Measurements from ENCODE around the gene ARHGAP8. TPM values are rescaled to one million over a fixed set of nuclear protein-coding genes. Genes with fewer than 3 reads are reported as not detected.

The ARHGAP8 gene
- total and polyA plus RNA-seq, 2 donors (not counting 1 experiment from before 2014, with no cell fraction given): 0.37 TPM; not detected in 1

- Mint-ChIP-seq H3K27me3 (no peaks in the 10 kb centered on the region), H3K27ac (no peak overlapping the region), H3K4me3 (no peak overlapping the region), H3K9me3 (ENCODE audit: insufficient read depth) (no peaks in the 10 kb centered on the region), H3K4me1 (peaks cover 10% of the 10 kb centered on the region)
- Histone ChIP-seq H3K36me3 (replicated peaks in 1 of 2; ENCODE audit: control extremely low read depth in 1 of 2, control insufficient read depth in 1 of 2, extremely low read depth in 1 of 2, insufficient read depth in 2 of 2, low read length in 1 of 2) (peaks cover 0 to 12% of the 10 kb centered on the region in 2 experiments), H3K9me3 (ENCODE audit: control extremely low read depth in 1 of 3, control insufficient read depth in 2 of 3, insufficient read depth in 1 of 3, low read length in 2 of 3) (no peaks in the 10 kb centered on the region), H3K4me3 (ENCODE audit: control extremely low read depth in 1 of 5, extremely low read depth in 1 of 5, insufficient read depth in 1 of 5, low read depth in 2 of 5, low read length in 4 of 5) (no peak overlapping the region), H4K20me1 (ENCODE audit: control insufficient read depth, insufficient read depth, low read length, poor library complexity, severe bottlenecking) (no peaks in the 10 kb centered on the region), H3K27me3 (replicated peaks in 1 of 4; ENCODE audit: control extremely low read depth in 1 of 4, control insufficient read depth in 3 of 4, insufficient read depth in 4 of 4, low read length in 3 of 4) (no peaks in the 10 kb centered on the region), H2AFZ (ENCODE audit: insufficient read depth, low read depth, low read length, poor library complexity, severe bottlenecking) (no peak overlapping the region), H3K4me1 (ENCODE audit: control insufficient read depth in 2 of 2, insufficient read depth in 2 of 2, low read length in 2 of 2) (peaks cover 0 to 8% of the 10 kb centered on the region in 2 donors), H3K27ac (ENCODE audit: low read length in 2 of 2) (no peak overlapping the region), H3K4me2 (replicated peaks; ENCODE audit: low read depth, low read length, poor library complexity, severe bottlenecking) (no peak overlapping the region), H3K79me2 (ENCODE audit: control insufficient read depth, insufficient read depth, low read length) (peaks cover 3% of the 10 kb centered on the region), H3K9ac (ENCODE audit: low read length) (no peak overlapping the region)
- ATAC-seq (ENCODE audit: low read depth) (no peak), DNase-seq (no peak)
- no peak for TF ChIP-seq CTCF (IDR thresholded peaks at IDR 0.05)
- TF ChIP-seq EZH2 (IDR thresholded peaks at IDR 0.05; ENCODE audit: borderline replicate concordance, insufficient read depth, low read depth, low read length, poor library complexity, severe bottlenecking): no peak
- ChIA-PET POLR2A (no interaction called here), CTCF (interaction anchor here (0.7 kb wide), 1 partner anchor 22 kb away, joined by 5 read pairs; the partner anchor contains the start of gene PRR5)
- intact Hi-C loops (cut with micrococcal nuclease): no loop called here
- 100% methylated on average over 2 of the region's 6 CpGs for WGBS (ENCODE audit: insufficient coverage)
Observed at GRCh38 chr22:44724416-44724815, 28.0 kb upstream of the ARHGAP8 start.

DNA sequence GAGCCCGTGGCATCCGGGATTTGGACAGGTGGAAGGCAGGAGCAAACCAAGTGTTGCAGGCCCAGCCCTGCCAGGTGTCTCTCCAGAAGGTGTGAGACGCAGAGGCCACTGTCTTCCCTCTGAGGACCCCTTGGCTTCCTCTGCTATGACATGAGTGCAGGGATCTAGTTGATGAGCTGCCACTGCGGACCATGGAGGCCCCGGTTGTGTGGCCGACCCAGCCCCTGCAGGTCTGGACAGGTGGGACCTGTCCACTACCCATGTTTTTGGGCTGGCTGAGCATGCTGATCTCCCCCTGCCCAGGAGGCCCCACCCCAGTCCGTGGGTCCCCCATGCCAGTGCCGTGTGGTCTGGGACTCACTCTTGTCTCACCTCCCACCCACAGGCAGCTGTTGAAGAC lies 27.5 kb upstream of the ARHGAP8 start:
- DNase-seq (no peak), ATAC-seq (ENCODE audit: low read depth) (no peak)
- CTCF ChIA-PET: interaction anchor here (0.7 kb wide), 1 partner anchor 23 kb away, joined by 5 read pairs; the partner anchor contains the start of gene PRR5
- Histone ChIP-seq H3K4me2 (replicated peaks; ENCODE audit: low read depth, low read length, poor library complexity, severe bottlenecking) (no peak overlapping the region), H3K36me3 (replicated peaks in 1 of 2; ENCODE audit: control extremely low read depth in 1 of 2, control insufficient read depth in 1 of 2, extremely low read depth in 1 of 2, insufficient read depth in 2 of 2, low read length in 1 of 2) (peaks cover 0 to 12% of the 10 kb centered on the region in 2 experiments), H3K9ac (ENCODE audit: low read length) (no peak overlapping the region), H2AFZ (ENCODE audit: insufficient read depth, low read depth, low read length, poor library complexity, severe bottlenecking) (no peak overlapping the region), H3K27ac (ENCODE audit: low read length in 2 of 2) (no peak overlapping the region), H4K20me1 (ENCODE audit: control insufficient read depth, insufficient read depth, low read length, poor library complexity, severe bottlenecking) (no peaks in the 10 kb centered on the region), H3K4me1 (ENCODE audit: control insufficient read depth in 2 of 2, insufficient read depth in 2 of 2, low read length in 2 of 2) (peaks cover 0 to 12% of the 10 kb centered on the region in 2 donors), H3K9me3 (ENCODE audit: control extremely low read depth in 1 of 3, control insufficient read depth in 2 of 3, insufficient read depth in 1 of 3, low read length in 2 of 3) (no peaks in the 10 kb centered on the region), H3K79me2 (ENCODE audit: control insufficient read depth, insufficient read depth, low read length) (peaks cover 3% of the 10 kb centered on the region), H3K4me3 (ENCODE audit: control extremely low read depth in 1 of 5, extremely low read depth in 1 of 5, insufficient read depth in 1 of 5, low read depth in 2 of 5, low read length in 4 of 5) (no peak overlapping the region), H3K27me3 (replicated peaks in 1 of 4; ENCODE audit: control extremely low read depth in 1 of 4, control insufficient read depth in 3 of 4, insufficient read depth in 4 of 4, low read length in 3 of 4) (no peaks in the 10 kb centered on the region)
- no peaks in the 10 kb centered on the region for H3K27me3 Mint-ChIP-seq
- no peaks in the 10 kb centered on the region for H3K9me3 Mint-ChIP-seq (ENCODE audit: insufficient read depth)
- no peak for TF ChIP-seq EZH2 (IDR thresholded peaks at IDR 0.05; ENCODE audit: borderline replicate concordance, insufficient read depth, low read depth, low read length, poor library complexity, severe bottlenecking)
- no peak for TF ChIP-seq CTCF (IDR thresholded peaks at IDR 0.05)
- no peak overlapping the region for H3K4me3 Mint-ChIP-seq
- H3K4me1 Mint-ChIP-seq: peaks cover 12% of the 10 kb centered on the region
- H3K27ac Mint-ChIP-seq: no peak overlapping the region
- intact Hi-C loops (cut with micrococcal nuclease): no loop called here
- 93% methylated on average over 8 of the region's 8 CpGs for WGBS (ENCODE audit: insufficient coverage)
- POLR2A ChIA-PET: no interaction called here

All from B cell (primary cell).